Measurements from ENCODE around the gene CLDN17. TPM values are rescaled to one million over a fixed set of nuclear protein-coding genes. Genes with fewer than 3 reads are reported as not detected.

CLDN17 gene
- total and polyA plus RNA-seq, 9 of the 15 experiments (the other 6 are each of a cell fraction or from before 2014, with no cell fraction given), result not detected

DNA sequence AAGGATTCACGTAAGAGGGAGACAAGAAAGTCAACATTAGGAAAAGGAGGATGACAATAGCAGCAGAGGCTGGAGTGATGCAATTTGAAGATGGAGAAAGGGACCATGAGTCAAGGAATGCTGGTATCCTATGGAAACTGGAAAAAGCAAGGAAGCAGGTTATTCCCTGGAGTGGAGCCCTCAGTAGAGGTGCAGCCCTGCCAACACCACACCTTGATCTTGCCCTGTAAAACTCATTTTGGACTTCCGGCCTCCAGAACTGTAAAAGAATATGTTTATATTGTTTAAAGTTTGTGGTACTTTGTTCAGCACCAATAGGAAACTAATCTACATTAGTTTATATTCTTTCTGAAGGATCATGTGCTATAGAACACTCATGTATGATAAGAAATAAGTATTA lies 19.6 kb upstream of the CLDN17 start:
- Histone ChIP-seq H2AFZ (ENCODE audit: low read depth, low read length) (no peak overlapping the region), H3K4me1 (replicated peaks in 1 of 2; ENCODE audit: control insufficient read depth in 2 of 2, insufficient read depth in 2 of 2, low read length in 2 of 2) (no peaks in the 10 kb centered on the region), H3K27me3 (ENCODE audit: control insufficient read depth in 2 of 2, insufficient read depth in 2 of 2, low read length in 2 of 2) (no peaks in the 10 kb centered on the region), H3K9me3 (replicated peaks; ENCODE audit: control insufficient read depth, insufficient read depth, low read depth, low read length) (no peaks in the 10 kb centered on the region), H3K27ac (ENCODE audit: extremely low read depth, low read depth, low read length) (no peak overlapping the region), H3K36me3 (ENCODE audit: control insufficient read depth, insufficient read depth, low read length) (no peaks in the 10 kb centered on the region), H3K4me3 (no peak overlapping the region), H3K9ac (ENCODE audit: insufficient read depth in 1 of 2, low read depth in 2 of 2, low read length in 2 of 2) (no peak overlapping the region), H3K9me1 (ENCODE audit: control insufficient read depth, insufficient read depth, low read length) (no peaks in the 10 kb centered on the region), H4K20me1 (replicated peaks; ENCODE audit: control insufficient read depth, insufficient read depth, low read length) (no peaks in the 10 kb centered on the region), H3K79me2 (ENCODE audit: control insufficient read depth, insufficient read depth, low read length) (no peaks in the 10 kb centered on the region), H3K4me2 (ENCODE audit: insufficient read depth, low read length) (no peak overlapping the region)
- no TSS peak for BruUV-seq (replicated peaks)
- ChIA-PET POLR2A (interaction anchor here (0.6 kb wide), 1 partner anchor 829 kb away, joined by 3 read pairs; no protein-coding TSS in a partner anchor), CTCF (ENCODE audit: low intra/inter-chr PET ratio) (no interaction called here)
- ATAC-seq (no peak), DNase-seq (ENCODE audit: extremely low read depth in 1 of 4, low spot score in 3 of 4) (no peak), FAIRE-seq (no peak)
- TF ChIP-seq RUNX1 (IDR thresholded peaks at IDR 0.05; ENCODE audit: low read depth) (no peak), HMGN3 (IDR thresholded peaks at IDR 0.05; ENCODE audit: borderline replicate concordance, extremely low read depth, insufficient read length, low read depth, low read length) (no peak), ZNF639 (CRISPR knock-in tag; conservative IDR thresholded peaks at IDR 0.05 in 1 of 2, IDR thresholded peaks at IDR 0.05 in 1 of 2) (no peak), ZNF311 (CRISPR knock-in tag; IDR thresholded peaks at IDR 0.05) (no peak)
- intact Hi-C loops (cut with micrococcal nuclease) (no loop called here), in situ Hi-C loops (cut with MboI) (no loop called here)
- 3% methylated on average over 2 of the region's 2 CpGs for WGBS (ENCODE audit: insufficient coverage, low coverage, missing lambda C conversion rate)

DNA sequence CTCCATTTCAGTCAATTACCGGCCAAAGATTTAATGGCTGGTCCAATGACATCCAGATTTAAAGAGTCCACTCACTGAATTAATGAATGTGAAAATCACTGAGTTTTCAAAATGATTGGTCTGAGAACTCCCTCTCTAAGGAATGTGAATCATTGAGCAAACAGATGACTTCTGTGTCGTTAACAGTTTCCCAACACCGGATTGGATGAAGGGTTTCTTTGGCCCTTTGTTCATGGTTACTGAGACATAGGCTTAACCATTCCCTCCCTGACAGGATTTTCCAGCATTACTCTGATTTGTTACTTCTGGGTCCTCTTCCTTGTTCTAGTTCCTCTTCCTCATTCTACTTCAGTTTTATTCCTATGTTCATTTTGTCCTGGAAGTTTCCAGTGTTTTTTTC lies 1.5 kb upstream of the CLDN17 start:
- Histone ChIP-seq H3K4me1 (replicated peaks in 1 of 2; ENCODE audit: control insufficient read depth in 2 of 2, insufficient read depth in 2 of 2, low read length in 2 of 2) (no peaks in the 10 kb centered on the region), H3K4me2 (ENCODE audit: insufficient read depth, low read length) (no peak overlapping the region), H3K4me3 (no peak overlapping the region), H3K27ac (ENCODE audit: extremely low read depth, low read depth, low read length) (no peak overlapping the region), H3K36me3 (ENCODE audit: control insufficient read depth, insufficient read depth, low read length) (no peaks in the 10 kb centered on the region), H3K79me2 (ENCODE audit: control insufficient read depth, insufficient read depth, low read length) (no peaks in the 10 kb centered on the region), H3K9ac (ENCODE audit: insufficient read depth in 1 of 2, low read depth in 2 of 2, low read length in 2 of 2) (no peak overlapping the region), H3K9me1 (ENCODE audit: control insufficient read depth, insufficient read depth, low read length) (no peaks in the 10 kb centered on the region), H3K9me3 (replicated peaks; ENCODE audit: control insufficient read depth, insufficient read depth, low read depth, low read length) (no peaks in the 10 kb centered on the region), H2AFZ (ENCODE audit: low read depth, low read length) (no peak overlapping the region), H3K27me3 (ENCODE audit: control insufficient read depth in 2 of 2, insufficient read depth in 2 of 2, low read length in 2 of 2) (no peaks in the 10 kb centered on the region), H4K20me1 (replicated peaks; ENCODE audit: control insufficient read depth, insufficient read depth, low read length) (no peaks in the 10 kb centered on the region)
- intact Hi-C loops (cut with micrococcal nuclease), result no loop called here
- ATAC-seq (no peak), DNase-seq (ENCODE audit: extremely low read depth in 1 of 4, low spot score in 3 of 4) (no peak), FAIRE-seq (no peak)
- POLR2A ChIA-PET, result no interaction called here
- no TSS peak for BruUV-seq (replicated peaks)
- CTCF ChIA-PET (ENCODE audit: low intra/inter-chr PET ratio), result no interaction called here
- in situ Hi-C loops (cut with MboI), result no loop called here
- WGBS (ENCODE audit: insufficient coverage, low coverage, missing lambda C conversion rate), result 0% methylated on average over 3 of the region's 3 CpGs
- TF ChIP-seq TSC22D4 (tag; IDR thresholded peaks at IDR 0.05) (no peak), SNRNP70 (optimal IDR thresholded peaks at IDR 0.05; ENCODE audit: low read depth, low read length) (no peak), SMARCE1 (IDR thresholded peaks at IDR 0.05) (no peak), ZKSCAN3 (CRISPR knock-in tag; IDR thresholded peaks at IDR 0.05) (no peak)
- TF ChIP-seq, protein P1, sequence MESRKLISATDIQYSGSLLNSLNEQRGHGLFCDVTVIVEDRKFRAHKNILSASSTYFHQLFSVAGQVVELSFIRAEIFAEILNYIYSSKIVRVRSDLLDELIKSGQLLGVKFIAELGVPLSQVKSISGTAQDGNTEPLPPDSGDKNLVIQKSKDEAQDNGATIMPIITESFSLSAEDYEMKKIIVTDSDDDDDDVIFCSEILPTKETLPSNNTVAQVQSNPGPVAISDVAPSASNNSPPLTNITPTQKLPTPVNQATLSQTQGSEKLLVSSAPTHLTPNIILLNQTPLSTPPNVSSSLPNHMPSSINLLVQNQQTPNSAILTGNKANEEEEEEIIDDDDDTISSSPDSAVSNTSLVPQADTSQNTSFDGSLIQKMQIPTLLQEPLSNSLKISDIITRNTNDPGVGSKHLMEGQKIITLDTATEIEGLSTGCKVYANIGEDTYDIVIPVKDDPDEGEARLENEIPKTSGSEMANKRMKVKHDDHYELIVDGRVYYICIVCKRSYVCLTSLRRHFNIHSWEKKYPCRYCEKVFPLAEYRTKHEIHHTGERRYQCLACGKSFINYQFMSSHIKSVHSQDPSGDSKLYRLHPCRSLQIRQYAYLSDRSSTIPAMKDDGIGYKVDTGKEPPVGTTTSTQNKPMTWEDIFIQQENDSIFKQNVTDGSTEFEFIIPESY (CRISPR knock-in tag; IDR thresholded peaks at IDR 0.05), result no peak
- TF ChIP-seq, protein P2, sequence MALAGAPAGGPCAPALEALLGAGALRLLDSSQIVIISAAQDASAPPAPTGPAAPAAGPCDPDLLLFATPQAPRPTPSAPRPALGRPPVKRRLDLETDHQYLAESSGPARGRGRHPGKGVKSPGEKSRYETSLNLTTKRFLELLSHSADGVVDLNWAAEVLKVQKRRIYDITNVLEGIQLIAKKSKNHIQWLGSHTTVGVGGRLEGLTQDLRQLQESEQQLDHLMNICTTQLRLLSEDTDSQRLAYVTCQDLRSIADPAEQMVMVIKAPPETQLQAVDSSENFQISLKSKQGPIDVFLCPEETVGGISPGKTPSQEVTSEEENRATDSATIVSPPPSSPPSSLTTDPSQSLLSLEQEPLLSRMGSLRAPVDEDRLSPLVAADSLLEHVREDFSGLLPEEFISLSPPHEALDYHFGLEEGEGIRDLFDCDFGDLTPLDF (CRISPR knock-in tag; IDR thresholded peaks at IDR 0.05), result no peak
